Measurements from ENCODE around the gene MSRB1. TPM values are rescaled to one million over a fixed set of nuclear protein-coding genes. Genes with fewer than 3 reads are reported as not detected.

Gene MSRB1
- total and polyA plus RNA-seq, 2 of the 13 experiments (the other 11 are each of a cell fraction or from before 2014, with no cell fraction given), result 32.1 to 75.4 TPM

DNA sequence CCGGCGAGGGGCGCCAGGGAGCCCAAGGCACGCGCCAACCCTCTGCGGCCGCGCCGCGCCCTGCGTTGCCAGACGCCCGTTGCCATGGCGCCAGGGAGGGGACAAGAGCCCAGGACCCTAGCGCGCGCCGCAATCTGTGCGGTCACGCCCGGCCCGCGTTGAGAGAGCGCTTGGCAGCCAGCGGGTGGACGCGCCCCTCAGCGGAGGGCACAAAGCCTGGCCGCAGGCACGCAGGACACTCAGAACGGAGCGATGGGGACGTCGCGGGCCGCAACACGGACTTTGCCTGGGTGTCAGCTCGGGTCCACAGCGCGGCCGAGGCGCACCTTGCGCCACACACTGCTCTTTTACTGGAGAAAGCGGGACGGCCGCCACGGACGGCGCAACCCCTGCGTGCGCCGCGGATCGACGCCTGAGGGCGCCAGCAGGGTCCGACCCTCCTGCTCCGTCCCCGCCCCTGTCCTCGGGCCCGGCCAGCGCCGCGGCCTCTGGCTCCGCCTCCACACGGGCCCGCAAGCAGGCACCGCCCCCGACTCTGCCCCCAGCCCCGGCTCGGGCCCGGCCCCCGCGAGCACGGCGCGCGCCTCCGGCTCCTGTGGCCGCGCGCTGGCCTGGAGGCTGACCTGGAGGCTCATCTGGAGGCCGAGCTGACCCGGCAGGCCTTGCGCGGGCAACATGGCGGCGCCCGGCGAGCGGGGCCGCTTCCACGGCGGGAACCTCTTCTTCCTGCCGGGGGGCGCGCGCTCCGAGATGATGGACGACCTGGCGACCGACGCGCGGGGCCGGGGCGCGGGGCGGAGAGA is 40.7 kb upstream of the MSRB1 start, which contains the start of gene GFER (continued):
- TF ChIP-seq, protein P1, sequence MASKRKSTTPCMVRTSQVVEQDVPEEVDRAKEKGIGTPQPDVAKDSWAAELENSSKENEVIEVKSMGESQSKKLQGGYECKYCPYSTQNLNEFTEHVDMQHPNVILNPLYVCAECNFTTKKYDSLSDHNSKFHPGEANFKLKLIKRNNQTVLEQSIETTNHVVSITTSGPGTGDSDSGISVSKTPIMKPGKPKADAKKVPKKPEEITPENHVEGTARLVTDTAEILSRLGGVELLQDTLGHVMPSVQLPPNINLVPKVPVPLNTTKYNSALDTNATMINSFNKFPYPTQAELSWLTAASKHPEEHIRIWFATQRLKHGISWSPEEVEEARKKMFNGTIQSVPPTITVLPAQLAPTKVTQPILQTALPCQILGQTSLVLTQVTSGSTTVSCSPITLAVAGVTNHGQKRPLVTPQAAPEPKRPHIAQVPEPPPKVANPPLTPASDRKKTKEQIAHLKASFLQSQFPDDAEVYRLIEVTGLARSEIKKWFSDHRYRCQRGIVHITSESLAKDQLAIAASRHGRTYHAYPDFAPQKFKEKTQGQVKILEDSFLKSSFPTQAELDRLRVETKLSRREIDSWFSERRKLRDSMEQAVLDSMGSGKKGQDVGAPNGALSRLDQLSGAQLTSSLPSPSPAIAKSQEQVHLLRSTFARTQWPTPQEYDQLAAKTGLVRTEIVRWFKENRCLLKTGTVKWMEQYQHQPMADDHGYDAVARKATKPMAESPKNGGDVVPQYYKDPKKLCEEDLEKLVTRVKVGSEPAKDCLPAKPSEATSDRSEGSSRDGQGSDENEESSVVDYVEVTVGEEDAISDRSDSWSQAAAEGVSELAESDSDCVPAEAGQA (IDR thresholded peaks at IDR 0.05; ENCODE audit: low read depth), result peak; percentile 79
- TF ChIP-seq, protein P1 (CRISPR knock-in tag; IDR thresholded peaks at IDR 0.05; ENCODE audit: borderline replicate concordance), result no peak
- TF ChIP-seq KAT8 (CRISPR knock-in tag; IDR thresholded peaks at IDR 0.05) (no peak), ZNF460 (CRISPR knock-in tag; IDR thresholded peaks at IDR 0.05; ENCODE audit: borderline replicate concordance) (0 out of 2 replicates have a peak, but pooled peaks have one; percentile 27), ZNF788 (CRISPR knock-in tag; IDR thresholded peaks at IDR 0.05; ENCODE audit: borderline replicate concordance) (peak; percentile 74), KLF6 (CRISPR knock-in tag; IDR thresholded peaks at IDR 0.05) (peak; percentile 80), ZNF160 (CRISPR knock-in tag; IDR thresholded peaks at IDR 0.05) (peak; percentile 71; the same call in 1 of the 2 replicates), EEA1 (CRISPR knock-in tag; IDR thresholded peaks at IDR 0.05; ENCODE audit: borderline replicate concordance) (no peak), ZMYM4 (CRISPR knock-in tag; IDR thresholded peaks at IDR 0.05) (peak; percentile 46), ZNF816 (CRISPR knock-in tag; IDR thresholded peaks at IDR 0.05; ENCODE audit: borderline replicate concordance) (peak; percentile 45)
- TF ChIP-seq, protein P2, sequence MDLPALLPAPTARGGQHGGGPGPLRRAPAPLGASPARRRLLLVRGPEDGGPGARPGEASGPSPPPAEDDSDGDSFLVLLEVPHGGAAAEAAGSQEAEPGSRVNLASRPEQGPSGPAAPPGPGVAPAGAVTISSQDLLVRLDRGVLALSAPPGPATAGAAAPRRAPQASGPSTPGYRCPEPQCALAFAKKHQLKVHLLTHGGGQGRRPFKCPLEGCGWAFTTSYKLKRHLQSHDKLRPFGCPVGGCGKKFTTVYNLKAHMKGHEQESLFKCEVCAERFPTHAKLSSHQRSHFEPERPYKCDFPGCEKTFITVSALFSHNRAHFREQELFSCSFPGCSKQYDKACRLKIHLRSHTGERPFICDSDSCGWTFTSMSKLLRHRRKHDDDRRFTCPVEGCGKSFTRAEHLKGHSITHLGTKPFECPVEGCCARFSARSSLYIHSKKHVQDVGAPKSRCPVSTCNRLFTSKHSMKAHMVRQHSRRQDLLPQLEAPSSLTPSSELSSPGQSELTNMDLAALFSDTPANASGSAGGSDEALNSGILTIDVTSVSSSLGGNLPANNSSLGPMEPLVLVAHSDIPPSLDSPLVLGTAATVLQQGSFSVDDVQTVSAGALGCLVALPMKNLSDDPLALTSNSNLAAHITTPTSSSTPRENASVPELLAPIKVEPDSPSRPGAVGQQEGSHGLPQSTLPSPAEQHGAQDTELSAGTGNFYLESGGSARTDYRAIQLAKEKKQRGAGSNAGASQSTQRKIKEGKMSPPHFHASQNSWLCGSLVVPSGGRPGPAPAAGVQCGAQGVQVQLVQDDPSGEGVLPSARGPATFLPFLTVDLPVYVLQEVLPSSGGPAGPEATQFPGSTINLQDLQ (CRISPR knock-in tag; IDR thresholded peaks at IDR 0.05), result 0 out of 2 replicates have a peak, but pooled peaks have one; percentile 37
- TF ChIP-seq, protein P3, sequence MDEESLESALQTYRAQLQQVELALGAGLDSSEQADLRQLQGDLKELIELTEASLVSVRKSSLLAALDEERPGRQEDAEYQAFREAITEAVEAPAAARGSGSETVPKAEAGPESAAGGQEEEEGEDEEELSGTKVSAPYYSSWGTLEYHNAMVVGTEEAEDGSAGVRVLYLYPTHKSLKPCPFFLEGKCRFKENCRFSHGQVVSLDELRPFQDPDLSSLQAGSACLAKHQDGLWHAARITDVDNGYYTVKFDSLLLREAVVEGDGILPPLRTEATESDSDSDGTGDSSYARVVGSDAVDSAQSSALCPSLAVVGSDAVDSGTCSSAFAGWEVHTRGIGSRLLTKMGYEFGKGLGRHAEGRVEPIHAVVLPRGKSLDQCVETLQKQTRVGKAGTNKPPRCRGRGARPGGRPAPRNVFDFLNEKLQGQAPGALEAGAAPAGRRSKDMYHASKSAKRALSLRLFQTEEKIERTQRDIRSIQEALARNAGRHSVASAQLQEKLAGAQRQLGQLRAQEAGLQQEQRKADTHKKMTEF (CRISPR knock-in tag; IDR thresholded peaks at IDR 0.05), result peak; percentile 89; the same call in 1 of the 2 replicates

Measured in HepG2 (cell line).